Right ventricle myocardium superior (tissue), 1 donor: ENCODE results near the gene SMIM8. TPM values are rescaled to one million over a fixed set of nuclear protein-coding genes. Genes with fewer than 3 reads are reported as not detected.

Experiments
- ATAC-seq: fragments of 200-7000 bp; cut with Tn5 transposase; one replicate; pipeline ENCODE4 v1.9.1; 2020; ENCODE audit warnings: mild to moderate bottlenecking; ENCODE audit not compliant: poor library complexity
- DNase-seq: peaks from one replicate; pipeline ENCODE4 v3.0.0-alpha.2; 2020
- intact Hi-C: fragments of 100-400 bp; cut with DNase I; formaldehyde crosslinking; loops from one replicate; pipeline ENCODE4 v1.11.2; 2022
- total RNA-seq: library from RNA; stranded (reverse); fragmentation: NEBNext Ultra II Directional; extraction: Animal tissue kit (Norgen Biotek cat#: 25700); gene quantifications from one replicate; pipeline ENCODE4 v1.2.1, GENCODE V29; 2021
- donor health status: DM: no; HTN: yes; CAD: no; lungs with severe emphysema.

Gene SMIM8
- total RNA-seq, 1 donor from 2014 or later: 12.9 TPM

GRCh38 chr6:87330961-87331360 lies 8.6 kb downstream of the SMIM8 start:
- DNase-seq: no peak
- no peak for ATAC-seq
- intact Hi-C loops: no loop called here

- intact Hi-C loops: no loop called here
- DNase-seq (no peak), ATAC-seq (no peak)
Observed at GRCh38 chr6:87333033-87333432, 10.6 kb downstream of the SMIM8 start.

GRCh38 chr6:87333591-87334181 lies 11.3 kb downstream of the SMIM8 start:
- intact Hi-C loops: no loop called here

GRCh38 chr6:87334683-87335082 lies 12.3 kb downstream of the SMIM8 start:
- intact Hi-C loops: no loop called here
- peak; percentile 88 for ATAC-seq
- DNase-seq: no peak

More at GRCh38 chr6:87333591-87334181, 11.3 kb downstream of the SMIM8 start:
- DNase-seq (no peak), ATAC-seq (peak; percentile 70)

- intact Hi-C loops: no loop called here
- ATAC-seq (no peak), DNase-seq (no peak)
Observed at GRCh38 chr6:87336367-87336766, 14.0 kb downstream of the SMIM8 start.

GRCh38 chr6:87340230-87340629 lies 17.8 kb downstream of the SMIM8 start:
- no peak for DNase-seq
- intact Hi-C loops: no loop called here
- ATAC-seq: no peak

GRCh38 chr6:87341158-87341557 lies 18.8 kb downstream of the SMIM8 start:
- no peak for ATAC-seq
- intact Hi-C loops: no loop called here
- DNase-seq: no peak

- DNase-seq: no peak
- intact Hi-C loops: no loop called here
- no peak for ATAC-seq
Observed at GRCh38 chr6:87341899-87342298, 19.5 kb downstream of the SMIM8 start.

GRCh38 chr6:87342829-87343228 lies 20.4 kb downstream of the SMIM8 start:
- ATAC-seq: no peak
- no peak for DNase-seq
- intact Hi-C loops: no loop called here

- ATAC-seq: no peak
- intact Hi-C loops: no loop called here
Observed at GRCh38 chr6:87344731-87345130, 22.3 kb downstream of the SMIM8 start, which contains the start of gene C6orf163. Gene C6orf163, plus strand, starts transcription at chr6:87344813. Its CDS starts 287 bp downstream, at chr6:87345100.

GRCh38 chr6:87346700-87347099 lies 24.3 kb downstream of the SMIM8 start:
- DNase-seq: no peak
- no peak for ATAC-seq
- intact Hi-C loops: no loop called here

More at GRCh38 chr6:87344731-87345130, 22.3 kb downstream of the SMIM8 start, which contains the start of gene C6orf163:
- DNase-seq: no peak

- no peak for ATAC-seq
- DNase-seq: no peak
Observed at GRCh38 chr6:87349896-87350295, 27.5 kb downstream of the SMIM8 start.

GRCh38 chr6:87350516-87350915 lies 28.1 kb downstream of the SMIM8 start:
- no peak for DNase-seq
- no peak for ATAC-seq
- intact Hi-C loops: no loop called here

More at GRCh38 chr6:87349896-87350295, 27.5 kb downstream of the SMIM8 start:
- intact Hi-C loops: no loop called here

GRCh38 chr6:87351583-87351982 lies 29.2 kb downstream of the SMIM8 start:
- intact Hi-C loops: no loop called here
- ATAC-seq (peak; percentile 31), DNase-seq (no peak)

- intact Hi-C loops: no loop called here
Observed at GRCh38 chr6:87356181-87356580, 33.8 kb downstream of the SMIM8 start.

GRCh38 chr6:87357479-87358196 lies 35.2 kb downstream of the SMIM8 start:
- DNase-seq: no peak
- ATAC-seq: no peak
- intact Hi-C loops: no loop called here

More at GRCh38 chr6:87356181-87356580, 33.8 kb downstream of the SMIM8 start:
- ATAC-seq (no peak), DNase-seq (no peak)

- intact Hi-C loops: no loop called here
- ATAC-seq (no peak), DNase-seq (no peak)
Observed at GRCh38 chr6:87364602-87365252, 42.3 kb downstream of the SMIM8 start.

GRCh38 chr6:87366072-87366827 lies 43.9 kb downstream of the SMIM8 start:
- no peak for DNase-seq
- intact Hi-C loops: no loop called here
- ATAC-seq: no peak

- intact Hi-C loops: no loop called here
- no peak for DNase-seq
- ATAC-seq: no peak
Observed at GRCh38 chr6:87366899-87367298, 44.5 kb downstream of the SMIM8 start.
